MM.1S (cell line): ENCODE data around the gene CHRNG.

ENCODE experiments used
- CTCF ChIP-seq: fragments of 300-600 bp; sonication (generic); IDR thresholded peaks from 2 replicates; pipeline ENCODE4 v1.5.1; 2016; ENCODE audit warnings: antibody characterized with exemption, low read length, mixed read lengths
- EZH2 ChIP-seq: fragments of 300-600 bp; sonication (generic); optimal IDR thresholded peaks from 2 replicates; pipeline ENCODE3; 2017; ENCODE audit warnings: low read depth, mild to moderate bottlenecking, antibody characterized with exemption, low read length, mixed read lengths

- TF ChIP-seq EZH2 = no peak
- no peak for TF ChIP-seq CTCF
These were observed 16.1 kb upstream of the CHRNG start for GRCh38 chr2:232523402-232523681.
